ENCODE data around the gene ALKBH2. TPM values are rescaled to one million over a fixed set of nuclear protein-coding genes. Genes with fewer than 3 reads are reported as not detected.

Gene ALKBH2
- total and polyA plus RNA-seq, 2 experiments from 2014 or later: 14.8 to 20.4 TPM

- DNase-seq: no peak
- H4K20me1 ChIP-seq (ENCODE audit: insufficient read depth): no peaks in the 10 kb centered on the region
- TF ChIP-seq EZH2 (IDR thresholded peaks at IDR 0.05; ENCODE audit: insufficient read depth, poor library complexity, severe bottlenecking) (no peak), EZH2phosphoT487 (IDR thresholded peaks at IDR 0.05; ENCODE audit: insufficient read depth, low read depth) (no peak)
- H3K79me2 ChIP-seq (ENCODE audit: insufficient read depth): no peaks in the 10 kb centered on the region
- H2AFZ ChIP-seq: no peak overlapping the region
- no peak overlapping the region for H3K4me2 ChIP-seq (ENCODE audit: unreplicated experiment)
- H3K9ac ChIP-seq: no peak overlapping the region
- H3K9me3 ChIP-seq (ENCODE audit: low read depth): no peaks in the 10 kb centered on the region
- no peak overlapping the region for H3K27ac ChIP-seq
- no peak overlapping the region for H3K4me3 ChIP-seq
- H3K4me1 ChIP-seq (ENCODE audit: insufficient read depth): no peaks in the 10 kb centered on the region
- no peaks in the 10 kb centered on the region for H3K27me3 ChIP-seq (replicated peaks; ENCODE audit: insufficient read depth)
- H3K9me2 ChIP-seq (ENCODE audit: insufficient read depth): no peaks in the 10 kb centered on the region
- WGBS, 2 experiments (ENCODE audit: low coverage in 1 of 2, low lambda C conversion rate in 2 of 2, missing lambda C conversion rate in 2 of 2): 91 to 93% methylated on average over 14 of the region's 14 CpGs
- H3K36me3 ChIP-seq (ENCODE audit: low read depth): peaks cover 43% of the 10 kb centered on the region
- 0 out of 2 replicates have a peak, but pooled peaks cover 5% of the 10 kb centered on the region for H3F3A ChIP-seq (ENCODE audit: insufficient read depth)
- in situ Hi-C loops (cut with MboI): no loop called here
Observed at GRCh38 chr12:109082751-109083150, 10.5 kb downstream of the ALKBH2 start.

DNA sequence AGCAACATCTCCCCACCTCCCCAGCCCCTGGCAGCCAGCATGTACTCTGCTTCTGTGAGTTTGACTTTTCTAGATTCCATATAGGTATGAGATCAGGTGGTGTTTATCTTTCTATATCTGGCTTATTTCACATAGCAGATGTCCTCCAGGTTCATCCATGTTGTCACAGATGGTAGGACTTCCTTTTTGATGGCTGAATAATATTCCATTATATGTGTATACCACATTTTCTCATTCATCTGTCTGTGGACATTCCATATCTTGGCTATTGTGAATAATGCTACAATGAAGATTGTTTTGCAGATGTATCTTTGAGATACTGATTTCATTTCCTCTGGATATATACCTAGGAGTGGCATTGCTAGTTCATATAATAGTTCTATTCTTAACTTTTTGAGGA, 18.4 kb downstream of the ALKBH2 start:
- no peak for DNase-seq
- peaks cover 22% of the 10 kb centered on the region; the same call in 1 of the 2 replicates for H3K36me3 ChIP-seq (ENCODE audit: low read depth)
- no peak for TF ChIP-seq EZH2phosphoT487 (IDR thresholded peaks at IDR 0.05; ENCODE audit: insufficient read depth, low read depth)
- no peaks in the 10 kb centered on the region for H3K9me2 ChIP-seq (ENCODE audit: insufficient read depth)
- H3F3A ChIP-seq (ENCODE audit: insufficient read depth): 0 out of 2 replicates have a peak, but pooled peaks cover 5% of the 10 kb centered on the region
- no peak overlapping the region for H3K4me3 ChIP-seq
- H3K4me1 ChIP-seq (ENCODE audit: insufficient read depth): no peaks in the 10 kb centered on the region
- no peaks in the 10 kb centered on the region for H3K79me2 ChIP-seq (ENCODE audit: insufficient read depth)
- no peak overlapping the region for H3K4me2 ChIP-seq (ENCODE audit: unreplicated experiment)
- no peaks in the 10 kb centered on the region for H3K9me3 ChIP-seq (ENCODE audit: low read depth)
- no peak overlapping the region for H3K27ac ChIP-seq
- H4K20me1 ChIP-seq (ENCODE audit: insufficient read depth): no peaks in the 10 kb centered on the region
- H3K27me3 ChIP-seq (replicated peaks; ENCODE audit: insufficient read depth): no peaks in the 10 kb centered on the region
- no peak overlapping the region for H3K9ac ChIP-seq
- in situ Hi-C loops (cut with MboI): no loop called here
- H2AFZ ChIP-seq: no peak overlapping the region

GRCh38 chr12:109069307-109070271, 23.7 kb downstream of the ALKBH2 start:
- Histone ChIP-seq H3K36me3 (ENCODE audit: low read depth) (peaks cover 9% of the 10 kb centered on the region; the same call in 1 of the 2 replicates), H3K4me1 (ENCODE audit: insufficient read depth) (no peaks in the 10 kb centered on the region), H3F3A (ENCODE audit: insufficient read depth) (no peaks in the 10 kb centered on the region), H3K27ac (no peak overlapping the region), H3K9me2 (ENCODE audit: insufficient read depth) (no peaks in the 10 kb centered on the region), H3K4me3 (no peak overlapping the region), H3K79me2 (ENCODE audit: insufficient read depth) (no peaks in the 10 kb centered on the region), H3K9me3 (ENCODE audit: low read depth) (no peaks in the 10 kb centered on the region), H3K27me3 (replicated peaks; ENCODE audit: insufficient read depth) (no peaks in the 10 kb centered on the region), H3K4me2 (ENCODE audit: unreplicated experiment) (no peak overlapping the region), H4K20me1 (ENCODE audit: insufficient read depth) (no peaks in the 10 kb centered on the region), H3K9ac (no peak overlapping the region), H2AFZ (no peak overlapping the region)
- in situ Hi-C loops (cut with MboI): no loop called here
- no peak for DNase-seq
- TF ChIP-seq EZH2phosphoT487 (IDR thresholded peaks at IDR 0.05; ENCODE audit: insufficient read depth, low read depth) (no peak), EZH2 (IDR thresholded peaks at IDR 0.05; ENCODE audit: insufficient read depth, poor library complexity, severe bottlenecking) (no peak)
- WGBS, 2 experiments (ENCODE audit: low coverage in 1 of 2, low lambda C conversion rate in 2 of 2, missing lambda C conversion rate in 2 of 2): 80 to 81% methylated on average over 17 of the region's 17 CpGs

- in situ Hi-C loops (cut with MboI): no loop called here
- no peak for DNase-seq
- no peaks in the 10 kb centered on the region for H3K27me3 ChIP-seq (replicated peaks; ENCODE audit: insufficient read depth)
- no peak overlapping the region for H3K4me3 ChIP-seq
- H3K9me2 ChIP-seq (ENCODE audit: insufficient read depth): no peaks in the 10 kb centered on the region
- TF ChIP-seq EZH2phosphoT487 (IDR thresholded peaks at IDR 0.05; ENCODE audit: insufficient read depth, low read depth) (no peak), EZH2 (IDR thresholded peaks at IDR 0.05; ENCODE audit: insufficient read depth, poor library complexity, severe bottlenecking) (no peak)
- 68 to 81% methylated on average over 1 of the region's 1 CpG for WGBS, 2 experiments (ENCODE audit: low coverage in 1 of 2, low lambda C conversion rate in 2 of 2, missing lambda C conversion rate in 2 of 2)
- no peak overlapping the region for H3K27ac ChIP-seq
- no peaks in the 10 kb centered on the region for H3K9me3 ChIP-seq (ENCODE audit: low read depth)
- no peak overlapping the region for H3K4me2 ChIP-seq (ENCODE audit: unreplicated experiment)
- no peak overlapping the region for H3K9ac ChIP-seq
- H2AFZ ChIP-seq: no peak overlapping the region
- H3K79me2 ChIP-seq (ENCODE audit: insufficient read depth): no peaks in the 10 kb centered on the region
- no peaks in the 10 kb centered on the region for H4K20me1 ChIP-seq (ENCODE audit: insufficient read depth)
- H3K4me1 ChIP-seq (ENCODE audit: insufficient read depth): no peaks in the 10 kb centered on the region
- H3K36me3 ChIP-seq (ENCODE audit: low read depth): peaks cover 3% of the 10 kb centered on the region; the same call in 1 of the 2 replicates
- no peaks in the 10 kb centered on the region for H3F3A ChIP-seq (ENCODE audit: insufficient read depth)
Observed at GRCh38 chr12:109065853-109066193, 27.4 kb downstream of the ALKBH2 start.
